ENCODE measurements around the gene ADARB1.

The ADARB1 gene

DNA sequence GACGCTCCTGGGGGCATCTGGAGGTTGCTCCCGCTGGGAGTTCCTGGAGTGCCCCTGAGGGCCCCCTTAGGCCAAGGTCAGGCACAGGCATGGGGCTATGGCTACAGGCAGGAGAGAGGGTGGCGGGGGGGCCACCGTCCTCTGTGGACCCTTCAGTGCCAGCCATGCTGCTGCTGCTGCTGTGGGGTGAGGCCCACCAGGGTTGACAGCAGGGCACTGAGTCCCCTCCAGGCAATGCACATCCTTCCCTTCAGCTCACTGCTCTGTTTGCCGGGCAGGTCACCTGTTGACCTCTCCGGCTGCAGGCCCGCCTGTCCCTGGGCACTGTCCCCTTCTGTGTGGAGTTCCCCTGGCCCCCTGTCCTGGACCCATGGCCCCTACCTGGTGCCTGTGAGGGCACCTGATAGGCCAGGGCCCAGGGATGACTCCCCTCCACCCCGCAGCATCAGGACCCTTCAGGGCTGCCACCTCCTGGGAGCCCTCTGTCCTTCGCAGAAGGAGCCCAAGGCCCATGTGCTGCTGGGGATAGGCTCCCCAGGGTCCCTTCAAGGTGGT is 34.1 kb upstream of the ADARB1 start:
- no peak for DNase-seq

GRCh38 chr21:45040739-45041138 is 33.6 kb upstream of the ADARB1 start:
- DNase-seq, result no peak

GRCh38 chr21:45041351-45041805 is 33.0 kb upstream of the ADARB1 start:
- DNase-seq, result no peak

DNA sequence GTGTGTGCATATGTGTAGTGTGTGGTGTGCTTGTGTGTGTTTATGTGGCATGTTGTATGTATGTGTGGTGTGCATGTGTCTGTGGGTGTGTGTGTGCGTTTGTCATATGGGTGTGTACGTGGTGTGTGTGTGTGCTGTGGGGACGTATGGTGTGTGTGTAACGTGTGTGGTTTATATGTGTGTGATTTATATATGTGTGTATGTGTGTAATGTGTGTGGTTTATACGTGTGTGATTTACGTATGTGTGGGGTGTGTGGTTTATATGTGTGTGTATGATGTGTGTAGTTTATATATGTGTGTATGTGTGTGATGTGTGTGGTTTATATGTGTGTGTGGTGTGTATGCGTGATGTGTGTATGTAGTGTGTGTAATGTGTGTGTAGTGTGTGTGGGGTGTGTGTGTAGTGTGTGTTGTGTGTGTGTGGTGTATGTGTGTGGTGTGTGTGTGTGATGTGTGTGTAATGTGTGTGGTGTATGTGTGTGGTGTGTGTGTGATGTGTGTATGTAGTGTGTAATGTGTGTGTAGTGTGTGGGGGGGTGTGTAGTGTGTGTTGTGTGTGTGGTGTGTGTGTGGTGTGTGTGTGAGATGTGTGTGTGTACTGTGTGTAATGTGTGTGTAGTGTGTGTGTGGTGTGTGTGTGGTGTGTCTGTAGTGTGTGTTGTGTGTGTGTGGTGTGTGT is 32.3 kb upstream of the ADARB1 start:
- DNase-seq, result no peak

GRCh38 chr21:45042664-45043161 is 31.7 kb upstream of the ADARB1 start:
- DNase-seq, result no peak

DNA sequence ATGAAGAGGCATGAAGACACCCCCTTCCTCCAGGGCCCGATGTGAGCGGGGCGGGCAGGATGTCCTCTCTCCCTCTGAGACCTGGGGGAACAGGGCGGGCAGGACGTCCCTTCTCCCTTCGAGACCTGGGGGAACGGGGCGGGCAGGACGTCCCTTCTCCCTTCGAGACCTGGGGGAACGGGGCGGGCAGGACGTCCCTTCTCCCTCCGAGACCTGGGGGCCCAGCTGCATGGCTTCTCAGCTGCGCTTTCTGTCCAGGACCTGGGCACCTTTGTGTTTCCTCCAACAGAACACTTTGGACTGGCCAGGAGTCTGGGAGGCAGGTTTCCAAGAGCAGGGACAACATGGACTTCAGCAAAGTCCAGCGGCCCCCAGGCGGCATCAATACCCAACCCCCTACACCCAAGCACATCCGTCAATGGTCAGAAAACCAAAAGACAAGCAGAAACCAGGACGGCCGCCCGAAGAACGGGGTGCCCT is 30.8 kb upstream of the ADARB1 start:
- DNase-seq, result no peak

DNA sequence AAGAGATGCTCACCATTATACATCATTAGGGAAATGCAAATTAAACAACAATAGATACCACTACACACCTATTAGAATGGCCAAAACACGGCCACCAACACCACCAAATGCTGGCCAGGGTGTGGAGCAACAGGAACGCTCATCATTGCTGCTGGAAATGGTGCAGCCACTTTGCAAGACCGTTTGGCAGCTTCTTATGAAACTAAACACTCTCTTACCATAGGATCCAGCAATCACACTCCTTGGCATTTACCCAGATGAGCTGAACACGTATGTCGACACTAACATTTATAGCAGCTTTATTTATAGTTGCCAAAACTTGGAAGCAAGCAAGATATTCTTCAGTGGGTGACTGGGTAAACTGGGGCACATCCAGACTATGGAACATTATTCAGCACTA is 28.9 kb upstream of the ADARB1 start:
- DNase-seq, result no peak

GRCh38 chr21:45047257-45047656 is 27.1 kb upstream of the ADARB1 start:
- no peak for DNase-seq

- DNase-seq, result no peak
Measured at GRCh38 chr21:45048026-45048698, 26.2 kb upstream of the ADARB1 start.

GRCh38 chr21:45048968-45049367 is 25.4 kb upstream of the ADARB1 start:
- no peak for DNase-seq

DNA sequence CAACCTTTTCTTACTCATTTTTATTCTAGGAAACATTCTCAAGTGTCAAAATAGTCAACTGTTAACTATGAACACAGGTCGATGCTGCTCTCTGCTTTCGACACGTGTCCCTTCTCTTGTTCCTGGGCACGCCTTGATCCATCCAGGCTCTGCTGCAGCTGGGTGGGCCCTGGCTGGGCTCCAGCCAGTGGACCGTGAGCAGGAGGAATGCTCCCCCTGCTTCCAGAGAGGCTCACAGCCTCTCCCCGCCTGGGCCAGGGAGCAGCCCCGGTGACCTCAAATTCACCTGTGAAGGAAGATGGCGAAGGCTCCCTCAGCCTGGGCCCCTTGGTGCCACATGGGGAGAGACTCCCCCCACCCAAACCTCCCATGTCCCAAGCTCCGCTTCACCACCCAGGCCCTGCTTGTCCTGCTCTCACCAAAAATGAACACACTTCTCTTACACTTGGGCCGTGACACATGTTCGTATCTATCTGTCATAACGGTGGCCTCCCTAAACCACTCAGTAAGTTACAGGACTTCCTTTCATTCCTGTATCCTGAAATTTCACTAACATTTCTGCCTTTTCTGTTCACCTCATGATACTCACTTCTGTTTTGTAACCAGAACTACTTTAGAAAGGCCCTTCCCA is 24.6 kb upstream of the ADARB1 start:
- no peak for DNase-seq

DNA sequence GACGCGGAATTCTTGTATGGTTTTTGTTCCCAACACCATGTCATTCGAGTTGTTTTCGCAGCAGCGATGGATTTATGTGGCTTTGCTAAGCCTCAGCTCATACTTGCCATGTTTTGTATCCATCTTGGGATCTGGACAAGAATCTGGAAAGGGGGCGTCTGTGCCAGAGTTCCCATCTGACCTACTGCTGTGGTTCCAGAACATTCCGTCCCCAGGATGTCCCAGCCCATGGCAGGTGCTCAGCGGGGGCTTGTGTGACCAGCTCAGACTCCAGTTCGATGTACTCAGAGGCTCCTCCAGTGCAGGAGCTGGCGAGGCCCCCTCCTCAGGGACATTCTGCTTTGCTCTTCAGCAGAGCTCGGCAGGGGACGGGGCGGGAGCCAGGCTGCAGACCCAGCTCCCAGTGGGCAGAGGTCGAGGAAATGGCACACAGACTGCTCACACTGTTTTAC is 24.0 kb upstream of the ADARB1 start:
- no peak for DNase-seq

GRCh38 chr21:45050797-45051489 is 23.4 kb upstream of the ADARB1 start:
- DNase-seq, result no peak

DNA sequence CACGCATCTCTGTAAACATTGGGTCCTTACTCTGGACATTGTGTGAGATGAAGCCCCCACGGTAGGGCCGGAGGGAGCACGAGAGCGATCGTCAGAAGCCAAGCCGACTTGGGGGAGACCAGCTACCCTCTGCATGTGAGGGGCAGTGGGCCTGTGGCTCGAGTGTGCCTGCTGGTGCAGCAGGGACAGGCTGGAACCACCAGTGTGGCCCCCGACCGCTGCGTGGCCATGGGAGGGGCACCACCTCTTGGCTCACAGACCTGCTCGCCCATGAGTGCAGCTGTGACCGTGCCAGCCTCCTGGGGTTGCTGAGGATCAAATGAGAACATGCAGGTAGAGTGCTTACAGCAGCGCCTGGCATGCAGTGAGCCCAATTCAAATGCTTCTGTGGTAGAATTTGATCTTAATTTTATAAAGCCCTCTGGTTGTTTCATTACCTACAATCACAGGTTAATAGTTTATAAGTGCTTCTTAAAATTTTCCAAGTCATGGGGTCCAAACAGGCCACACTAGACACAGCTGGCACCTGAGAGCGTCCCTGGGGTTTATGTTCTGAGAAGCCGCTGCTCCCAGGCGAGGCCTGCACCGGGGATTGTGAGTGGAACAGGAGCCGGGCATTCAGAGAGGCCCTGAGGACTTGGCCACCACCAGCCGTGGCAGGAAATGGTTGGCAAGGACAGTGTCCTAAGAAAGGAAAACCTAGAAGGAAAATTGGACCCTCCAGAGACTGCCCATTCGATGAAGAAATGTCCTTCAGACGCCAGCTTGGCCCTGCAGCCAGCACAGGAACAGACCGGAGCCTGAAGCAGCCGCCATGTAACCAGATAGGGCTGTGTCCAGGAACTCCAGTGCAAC is 22.6 kb upstream of the ADARB1 start:
- DNase-seq, result no peak

- DNase-seq, result no peak
Measured at GRCh38 chr21:45052960-45053359, 21.4 kb upstream of the ADARB1 start.

GRCh38 chr21:45053561-45054226 is 20.7 kb upstream of the ADARB1 start:
- no peak for DNase-seq

GRCh38 chr21:45054227-45054926 is 20.0 kb upstream of the ADARB1 start:
- no peak for DNase-seq

GRCh38 chr21:45054927-45055612 is 19.3 kb upstream of the ADARB1 start:
- DNase-seq, result no peak

- no peak for DNase-seq
Measured at GRCh38 chr21:45055861-45056260, 18.5 kb upstream of the ADARB1 start.
